ENCODE measurements around the gene KLF7. TPM values are rescaled to one million over a fixed set of nuclear protein-coding genes. Genes with fewer than 3 reads are reported as not detected.

The KLF7 gene
- total and polyA plus RNA-seq, 9 donors = 9.5 to 68.1 (median 31.8) TPM

GRCh38 chr2:207184348-207184747 is 18.6 kb upstream of the KLF7 start:
- Histone ChIP-seq H3K27ac (no peak overlapping the region), H3K9me3 (no peaks in the 10 kb centered on the region), H3K27me3 (no peaks in the 10 kb centered on the region), H3K36me3 (no peaks in the 10 kb centered on the region), H3K4me1 (ENCODE audit: insufficient read depth) (no peaks in the 10 kb centered on the region), H3K4me3 (no peak overlapping the region)
- no peak for DNase-seq
- 82 to 89% (median 85%) methylated on average over 2 of the region's 2 CpGs for WGBS, 3 donors
- TF ChIP-seq POLR2A (IDR thresholded peaks at IDR 0.05) (no peak), CTCF (IDR thresholded peaks at IDR 0.05) (no peak), EP300 (IDR thresholded peaks at IDR 0.05) (no peak)
- intact Hi-C loops (cut with DNase I) = no loop called here

GRCh38 chr2:207183506-207183905 is 17.8 kb upstream of the KLF7 start:
- Histone ChIP-seq H3K36me3 (no peaks in the 10 kb centered on the region), H3K27me3 (no peaks in the 10 kb centered on the region), H3K4me3 (no peak overlapping the region), H3K27ac (no peak overlapping the region), H3K4me1 (ENCODE audit: insufficient read depth) (no peaks in the 10 kb centered on the region), H3K9me3 (no peaks in the 10 kb centered on the region)
- TF ChIP-seq CTCF (IDR thresholded peaks at IDR 0.05) (no peak), POLR2A (IDR thresholded peaks at IDR 0.05) (no peak), EP300 (IDR thresholded peaks at IDR 0.05) (no peak)
- no peak for DNase-seq
- intact Hi-C loops (cut with DNase I) = no loop called here

GRCh38 chr2:207182911-207183310 is 17.2 kb upstream of the KLF7 start:
- Histone ChIP-seq H3K9me3 (no peaks in the 10 kb centered on the region), H3K36me3 (no peaks in the 10 kb centered on the region), H3K27me3 (no peaks in the 10 kb centered on the region), H3K27ac (no peak overlapping the region), H3K4me3 (no peak overlapping the region), H3K4me1 (ENCODE audit: insufficient read depth) (no peaks in the 10 kb centered on the region)
- WGBS, 3 donors = 23 to 34% (median 33%) methylated on average over 2 of the region's 2 CpGs
- TF ChIP-seq EP300 (IDR thresholded peaks at IDR 0.05) = no peak
- TF ChIP-seq CTCF (IDR thresholded peaks at IDR 0.05) = no peak
- TF ChIP-seq POLR2A (IDR thresholded peaks at IDR 0.05) = no peak
- no peak for DNase-seq
- intact Hi-C loops (cut with DNase I) = no loop called here

GRCh38 chr2:207181526-207182274 is 16.0 kb upstream of the KLF7 start:
- WGBS, 3 donors = 93 to 95% (median 94%) methylated on average over 7 of the region's 7 CpGs
- Histone ChIP-seq H3K4me3 (no peak overlapping the region), H3K27ac (no peak overlapping the region), H3K9me3 (no peaks in the 10 kb centered on the region), H3K4me1 (ENCODE audit: insufficient read depth) (no peaks in the 10 kb centered on the region), H3K36me3 (no peaks in the 10 kb centered on the region), H3K27me3 (no peaks in the 10 kb centered on the region)
- intact Hi-C loops (cut with DNase I) = no loop called here
- no peak for TF ChIP-seq POLR2A (IDR thresholded peaks at IDR 0.05)
- TF ChIP-seq EP300 (IDR thresholded peaks at IDR 0.05) = no peak
- no peak for TF ChIP-seq CTCF (IDR thresholded peaks at IDR 0.05)
- DNase-seq = no peak
